GM23248 (cell line): ENCODE data around the gene SLC2A5.

Experiments used
- EZH2 ChIP-seq: fragments of 200-600 bp; sonication (generic); IDR thresholded peaks from 2 replicates; pipeline ENCODE4 v1.6.1; 2018; ENCODE audit warnings: antibody characterized with exemption, mild to moderate bottlenecking; ENCODE audit not compliant: insufficient read depth, poor library complexity, severe bottlenecking
- EZH2phosphoT487 ChIP-seq: fragments of 200-600 bp; sonication (generic); IDR thresholded peaks from 2 replicates; pipeline ENCODE4 v1.6.1; 2018; ENCODE audit warnings: antibody characterized with exemption, moderate library complexity, mild to moderate bottlenecking, low read depth; ENCODE audit not compliant: insufficient read depth

- TF ChIP-seq EZH2 (no peak), EZH2phosphoT487 (no peak)
Observed at GRCh38 chr1:9037476-9038337, 31.7 kb downstream of the SLC2A5 start.
